HG03575 (cell line): Measurements from ENCODE around the gene QTRT2.

Experiments
- ATAC-seq: cut with Tn5 transposase; IDR thresholded peaks from one replicate; pipeline ENCODE4 v1.9.1; 2021; ENCODE audit not compliant: unreplicated experiment, insufficient number of reproducible peaks, low FRiP score; ENCODE audit errors: extremely low read depth

QTRT2 gene

GRCh38 chr3:114068336-114068735 is 11.8 kb downstream of the QTRT2 start:
- no peak for ATAC-seq

GRCh38 chr3:114071786-114072185 is 15.2 kb downstream of the QTRT2 start:
- no peak for ATAC-seq

DNA sequence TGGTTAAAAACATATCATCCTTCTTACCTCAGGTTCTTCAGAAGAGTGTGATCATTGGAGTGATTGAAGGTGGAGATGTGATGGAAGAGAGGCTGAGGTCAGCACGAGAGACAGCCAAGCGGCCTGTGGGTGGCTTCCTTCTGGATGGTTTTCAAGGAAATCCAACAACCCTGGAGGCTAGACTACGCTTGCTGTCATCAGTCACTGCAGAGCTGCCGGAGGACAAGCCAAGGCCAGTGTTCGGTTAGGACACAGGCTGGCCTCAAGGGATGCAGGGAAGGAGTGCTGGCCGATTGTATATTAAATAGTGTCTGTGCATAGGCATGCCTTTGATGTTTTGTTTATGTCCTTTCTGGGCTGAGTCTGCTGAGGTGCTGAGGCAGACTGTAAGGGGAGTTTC is 20.2 kb downstream of the QTRT2 start:
- ATAC-seq = no peak

DNA sequence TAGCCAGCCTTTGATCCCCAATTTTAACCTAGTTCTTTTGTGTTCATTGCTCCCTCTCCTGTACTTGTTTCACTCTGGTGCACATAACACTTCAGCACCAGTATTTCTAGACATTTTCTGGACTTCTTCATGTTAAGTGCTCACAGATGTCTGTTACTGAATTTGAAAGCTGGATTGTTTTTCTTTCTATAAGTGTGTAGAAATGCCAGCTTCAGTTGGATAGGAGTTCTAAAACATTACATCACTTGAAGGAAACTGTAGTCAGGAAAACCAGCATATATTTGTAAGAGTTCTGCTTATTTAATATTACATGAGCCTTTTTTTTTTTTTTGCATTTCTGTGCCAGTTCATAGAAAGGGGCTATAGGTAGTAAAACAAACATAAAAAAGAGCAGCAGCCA is 21.6 kb downstream of the QTRT2 start:
- no peak for ATAC-seq

DNA sequence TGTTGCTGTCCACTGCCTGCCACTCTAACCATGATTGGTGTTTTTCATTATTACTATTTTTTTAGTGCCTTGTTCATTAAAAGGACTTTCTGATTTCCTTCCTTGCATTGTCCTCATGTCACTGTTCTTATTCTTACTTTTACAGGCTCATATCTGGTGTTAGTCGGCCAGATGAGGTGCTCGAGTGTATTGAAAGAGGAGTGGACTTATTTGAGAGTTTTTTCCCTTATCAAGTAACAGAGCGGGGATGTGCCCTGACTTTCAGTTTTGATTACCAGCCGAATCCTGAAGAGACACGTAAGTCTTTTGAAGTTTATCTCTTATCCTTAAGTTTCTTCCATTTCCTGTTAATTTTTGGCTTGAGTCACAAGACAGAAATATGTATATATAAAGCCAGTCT is 23.2 kb downstream of the QTRT2 start:
- no peak for ATAC-seq

GRCh38 chr3:114080201-114080600 is 23.7 kb downstream of the QTRT2 start:
- no peak for ATAC-seq

GRCh38 chr3:114081037-114081436 is 24.5 kb downstream of the QTRT2 start:
- no peak for ATAC-seq

DNA sequence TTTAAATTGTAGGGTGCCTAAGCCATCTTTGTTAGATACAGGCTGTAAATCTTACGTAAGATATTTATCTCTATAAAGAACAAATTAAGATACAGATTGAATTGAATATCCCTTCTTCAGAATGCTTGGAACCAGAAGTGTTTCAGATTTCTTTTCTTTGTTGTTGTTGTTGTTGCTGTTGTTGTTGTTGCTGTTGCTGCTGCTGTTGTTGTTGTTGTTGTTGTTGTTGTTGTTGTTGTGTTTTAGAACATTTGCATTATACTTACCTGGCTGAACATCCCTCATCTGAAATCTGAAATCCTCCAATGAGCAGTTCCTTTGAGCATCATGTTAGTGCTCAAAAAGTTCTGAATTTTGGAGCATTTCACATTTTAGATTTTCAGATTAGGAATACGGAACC is 26.6 kb downstream of the QTRT2 start:
- no peak for ATAC-seq

DNA sequence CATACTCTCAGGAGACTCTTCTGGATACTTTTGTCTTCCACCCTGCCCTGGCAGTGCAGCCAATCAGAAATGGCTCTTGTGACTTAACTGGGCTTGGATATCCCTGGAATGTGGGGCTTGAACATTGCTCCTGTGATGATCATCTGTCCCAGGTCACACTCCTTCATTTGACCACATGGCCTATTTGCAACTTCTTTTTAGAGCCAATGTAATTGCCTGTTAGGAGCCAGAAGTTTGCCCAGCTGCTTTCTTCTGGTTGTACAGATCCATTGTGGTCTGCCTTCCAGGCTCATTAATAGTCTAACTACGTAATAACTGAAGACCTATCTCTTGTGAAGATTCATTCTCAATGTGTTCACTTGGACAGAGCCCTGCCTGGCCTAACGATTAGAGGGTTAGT is 29.8 kb downstream of the QTRT2 start:
- no peak for ATAC-seq

DNA sequence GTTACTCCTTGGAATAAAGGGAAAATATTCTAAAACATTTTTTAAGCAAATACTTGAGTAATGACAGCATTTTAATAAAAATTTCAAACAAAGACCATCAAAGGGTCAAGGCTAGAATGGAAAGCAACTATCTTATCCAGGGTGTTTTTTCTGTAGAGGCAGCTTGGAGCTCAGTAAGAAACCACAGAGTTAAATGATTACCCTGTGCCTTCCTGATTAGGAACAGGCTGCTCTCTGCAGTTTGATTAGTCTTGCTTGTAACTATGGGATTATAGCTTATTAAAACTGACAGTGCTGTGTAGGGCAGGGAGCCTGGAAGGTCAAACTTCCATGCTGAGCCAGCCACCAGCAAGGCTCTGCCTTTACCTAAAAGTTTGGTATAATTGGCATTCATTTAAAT is 33.1 kb downstream of the QTRT2 start:
- no peak for ATAC-seq

DNA sequence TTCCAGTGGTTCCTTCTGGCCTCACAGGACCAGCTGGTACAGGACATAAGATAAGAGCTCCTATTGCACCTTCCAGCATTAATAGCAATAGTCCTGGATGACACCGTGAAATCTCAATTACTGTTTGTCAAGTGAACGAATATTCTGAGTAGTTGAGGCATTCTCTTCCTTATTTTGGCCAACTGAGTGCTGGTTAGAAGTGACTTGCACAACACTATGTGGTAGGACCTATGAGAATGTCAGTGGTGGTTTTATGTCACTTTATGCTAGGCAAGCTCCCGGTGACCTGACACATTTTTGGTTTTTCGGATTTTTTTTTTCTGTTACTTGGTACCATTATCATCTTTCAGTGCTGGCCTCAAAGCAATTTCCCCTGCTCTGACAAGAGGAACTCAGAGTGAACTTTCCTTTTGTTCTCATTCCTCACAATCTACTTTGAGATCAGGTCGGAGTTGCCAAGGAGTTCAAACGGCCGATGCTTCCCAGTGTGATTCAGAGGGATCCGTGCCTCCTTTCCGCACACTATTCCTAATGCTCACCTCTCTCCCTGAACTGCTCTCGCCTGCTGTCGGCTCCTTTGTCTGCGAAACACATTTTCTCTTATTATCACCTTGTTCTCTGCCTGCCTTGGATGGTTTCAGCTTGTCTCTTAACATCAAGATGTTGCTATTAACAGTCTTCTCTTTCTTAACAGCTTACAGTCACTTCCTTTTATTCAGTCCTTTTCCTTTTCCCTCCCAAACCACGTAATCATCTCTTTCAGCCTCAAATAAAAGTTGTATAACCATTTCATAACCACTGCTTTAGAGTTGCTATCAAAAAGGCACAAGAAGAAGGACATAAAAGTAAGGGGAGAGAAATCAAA is 35.8 kb downstream of the QTRT2 start:
- no peak for ATAC-seq

- ATAC-seq = no peak
Observed at GRCh38 chr3:114093016-114093380, 36.5 kb downstream of the QTRT2 start.

- ATAC-seq = no peak
Observed at GRCh38 chr3:114093596-114093995, 37.1 kb downstream of the QTRT2 start.

- ATAC-seq = no peak
Observed at GRCh38 chr3:114095796-114096195, 39.3 kb downstream of the QTRT2 start.

DNA sequence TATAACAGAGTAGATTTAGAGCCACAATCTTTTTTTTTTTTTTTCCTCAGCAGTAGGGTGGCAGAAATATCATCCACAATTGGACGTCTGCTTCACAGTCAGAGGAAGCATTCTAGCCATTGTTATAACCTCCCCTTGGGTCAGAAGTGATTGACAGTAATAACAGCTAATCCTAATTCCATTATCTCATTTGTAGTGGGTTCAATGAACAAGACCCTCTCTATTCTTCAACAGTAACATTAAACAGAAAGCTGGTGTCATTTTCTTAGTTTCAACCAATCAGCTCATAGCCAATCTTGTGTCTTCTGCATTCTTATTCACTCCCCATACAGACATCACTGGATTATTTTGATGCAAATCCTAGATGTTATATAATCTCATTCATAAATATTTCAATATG is 44.6 kb downstream of the QTRT2 start:
- ATAC-seq = no peak

DNA sequence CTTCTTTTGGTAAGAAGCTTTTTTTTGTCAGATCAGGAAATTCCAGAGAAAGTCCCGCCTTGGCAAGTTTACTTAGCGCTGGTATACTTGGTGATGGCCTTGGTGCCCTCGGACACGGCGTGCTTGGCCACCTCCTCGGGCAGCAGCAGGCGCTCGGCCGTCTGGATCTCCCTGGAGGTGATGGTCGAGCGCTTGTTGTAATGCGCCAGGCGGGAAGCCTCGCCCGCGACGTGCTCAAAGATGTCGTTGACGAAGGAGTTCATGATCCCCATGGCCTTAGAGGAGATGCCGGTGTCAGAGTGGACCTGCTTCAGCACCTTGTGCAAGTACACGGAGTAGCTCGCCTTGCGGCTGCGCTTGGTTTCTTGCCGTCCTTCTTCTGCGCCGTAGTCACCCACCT is 46.6 kb downstream of the QTRT2 start:
- ATAC-seq = no peak

- no peak for ATAC-seq
Observed at GRCh38 chr3:114103858-114104257, 47.3 kb downstream of the QTRT2 start.

- ATAC-seq = no peak
Observed at GRCh38 chr3:114104414-114104813, 47.9 kb downstream of the QTRT2 start.

DNA sequence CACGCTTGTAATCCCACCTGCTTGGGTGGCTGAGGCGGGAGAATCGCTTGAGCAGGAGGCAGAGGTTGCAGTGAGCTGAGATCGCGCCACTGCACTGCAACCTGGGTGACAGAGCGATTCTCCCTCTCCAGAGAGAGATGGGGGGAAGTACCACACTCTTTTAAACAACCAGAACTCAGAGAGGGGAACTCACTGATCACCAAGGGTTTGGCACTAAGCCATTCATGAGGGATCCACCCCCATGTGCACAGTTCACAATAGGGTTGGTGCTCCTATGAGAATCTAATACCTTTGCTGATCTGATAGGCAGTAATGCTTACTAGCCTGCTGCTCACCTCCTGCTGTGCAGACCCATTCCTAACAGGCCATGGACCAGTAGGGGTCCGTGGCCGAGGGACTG is 51.6 kb downstream of the QTRT2 start:
- no peak for ATAC-seq

- no peak for ATAC-seq
Observed at GRCh38 chr3:114110439-114110838, 53.9 kb downstream of the QTRT2 start.
